Esophagus muscularis mucosa (tissue), 4 donors: ENCODE data around the gene MYRIP.

ENCODE experiments used
- EP300 ChIP-seq: sonication (generic); formaldehyde crosslinking; IDR thresholded peaks from one replicate; pipeline ENCODE4 v1.6.1; 2017; ENCODE audit warnings: antibody characterized with exemption
- POLR2A ChIP-seq: fragments of 450-650 bp; IDR thresholded peaks from one replicate; pipeline ENCODE4 v1.6.1; 2017; ENCODE audit warnings: antibody characterized with exemption, moderate library complexity, mild to moderate bottlenecking, low read depth
- POLR2AphosphoS5 ChIP-seq, 2 donors: sonication (generic); formaldehyde crosslinking; IDR thresholded peaks; one replicate each; pipeline ENCODE4 v1.6.1; 2017; ENCODE audit warnings: antibody characterized with exemption in 2 of 2
- TF ChIP-seq, protein P1 (sequence below), 3 experiments: fragments of 200-600 bp in 2 of 3; fragments of 450-650 bp in 1 of 3; sonication (generic) in 2 of 3; IDR thresholded peaks; one replicate each; pipeline ENCODE4 v1.5.1; 2017 to 2019; ENCODE audit warnings: antibody characterized with exemption in 3 of 3, mild to moderate bottlenecking in 2 of 3, moderate library complexity in 1 of 3

DNA sequence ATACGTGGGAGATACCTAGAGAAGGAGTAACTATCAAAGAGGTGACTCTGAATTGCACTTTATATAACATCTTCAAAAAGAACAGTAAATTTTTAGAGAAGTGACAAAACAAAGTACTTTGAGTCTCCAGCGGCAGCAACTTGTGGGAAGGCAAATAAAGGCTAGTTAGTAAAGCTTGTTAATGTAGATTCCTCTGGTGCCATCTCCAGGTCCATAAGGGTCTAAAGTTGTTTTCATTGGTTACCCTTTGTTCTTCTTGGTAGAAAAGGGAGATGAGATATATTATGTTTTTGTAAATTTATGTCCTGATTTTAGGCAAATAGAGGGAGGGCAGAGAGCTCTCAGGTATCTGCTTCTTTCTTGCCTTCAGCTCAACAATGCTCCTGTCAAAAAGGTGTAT is 161.6 kb downstream of the MYRIP start:
- TF ChIP-seq, protein P1, sequence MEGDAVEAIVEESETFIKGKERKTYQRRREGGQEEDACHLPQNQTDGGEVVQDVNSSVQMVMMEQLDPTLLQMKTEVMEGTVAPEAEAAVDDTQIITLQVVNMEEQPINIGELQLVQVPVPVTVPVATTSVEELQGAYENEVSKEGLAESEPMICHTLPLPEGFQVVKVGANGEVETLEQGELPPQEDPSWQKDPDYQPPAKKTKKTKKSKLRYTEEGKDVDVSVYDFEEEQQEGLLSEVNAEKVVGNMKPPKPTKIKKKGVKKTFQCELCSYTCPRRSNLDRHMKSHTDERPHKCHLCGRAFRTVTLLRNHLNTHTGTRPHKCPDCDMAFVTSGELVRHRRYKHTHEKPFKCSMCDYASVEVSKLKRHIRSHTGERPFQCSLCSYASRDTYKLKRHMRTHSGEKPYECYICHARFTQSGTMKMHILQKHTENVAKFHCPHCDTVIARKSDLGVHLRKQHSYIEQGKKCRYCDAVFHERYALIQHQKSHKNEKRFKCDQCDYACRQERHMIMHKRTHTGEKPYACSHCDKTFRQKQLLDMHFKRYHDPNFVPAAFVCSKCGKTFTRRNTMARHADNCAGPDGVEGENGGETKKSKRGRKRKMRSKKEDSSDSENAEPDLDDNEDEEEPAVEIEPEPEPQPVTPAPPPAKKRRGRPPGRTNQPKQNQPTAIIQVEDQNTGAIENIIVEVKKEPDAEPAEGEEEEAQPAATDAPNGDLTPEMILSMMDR (IDR thresholded peaks at IDR 0.05) = no peak
- TF ChIP-seq POLR2A (no peak), EP300 (no peak), POLR2AphosphoS5 (IDR thresholded peaks at IDR 0.05) (no peak)
